GM21390 (cell line): ENCODE data around the gene ADGRL3.

Experiments used
- ATAC-seq: cut with Tn5 transposase; IDR thresholded peaks from one replicate; pipeline ENCODE4 v1.9.1; 2021; ENCODE audit not compliant: unreplicated experiment

The ADGRL3 gene

DNA sequence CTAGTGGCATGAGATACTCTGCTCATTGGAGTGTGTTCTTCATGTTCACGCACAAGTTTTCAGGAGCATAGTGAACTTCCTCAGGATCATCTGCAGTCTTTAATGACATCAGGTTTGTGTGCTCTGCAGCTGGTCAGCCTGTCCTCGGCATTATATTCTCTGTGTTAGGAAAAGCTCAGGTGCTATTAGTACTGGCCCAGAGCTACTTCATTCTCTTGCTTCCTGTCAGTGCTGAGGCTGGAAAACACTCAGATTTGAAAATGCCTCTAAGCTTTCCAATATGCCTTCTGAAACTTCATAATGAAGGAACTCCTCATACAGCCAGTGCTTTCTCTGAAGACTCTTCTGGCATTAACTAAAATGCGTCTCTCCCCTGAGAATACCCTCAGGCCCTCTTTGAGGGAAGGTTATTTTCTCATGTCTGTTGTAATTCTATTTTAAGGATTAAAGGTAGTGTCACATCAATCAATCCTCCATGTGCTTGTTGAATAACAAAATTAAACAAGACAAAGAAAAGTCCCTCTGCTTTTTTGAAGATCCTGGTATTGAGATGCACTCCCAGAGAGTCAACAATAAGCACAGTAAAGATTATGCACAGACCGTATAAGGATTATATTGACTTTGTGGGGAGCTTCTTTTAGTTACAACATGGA, 666.4 kb downstream of the ADGRL3 start:
- no peak for ATAC-seq

GRCh38 chr4:61872983-61873382, 672.9 kb downstream of the ADGRL3 start:
- no peak for ATAC-seq

GRCh38 chr4:61877266-61877665, 677.1 kb downstream of the ADGRL3 start:
- no peak for ATAC-seq

DNA sequence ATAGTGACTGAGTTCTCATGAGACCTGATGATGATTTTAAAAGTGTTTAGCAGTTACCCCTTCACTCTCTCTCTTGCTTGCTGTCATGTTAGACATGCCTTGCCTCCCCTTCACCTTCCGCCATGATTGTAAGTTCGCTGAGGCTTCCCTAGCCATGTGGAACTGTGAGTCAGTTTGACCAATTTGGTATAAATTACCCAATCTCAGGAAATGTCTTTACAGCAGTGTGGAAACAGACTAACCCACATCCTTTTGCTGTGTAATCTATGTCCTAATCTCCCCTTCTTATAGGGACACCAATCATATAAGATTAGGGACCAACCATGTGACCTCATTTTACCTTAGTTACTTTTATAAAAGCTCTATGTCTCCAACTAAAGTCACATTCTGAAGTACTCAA, 677.8 kb downstream of the ADGRL3 start:
- ATAC-seq, result no peak

GRCh38 chr4:61882381-61882780, 682.3 kb downstream of the ADGRL3 start:
- no peak for ATAC-seq

DNA sequence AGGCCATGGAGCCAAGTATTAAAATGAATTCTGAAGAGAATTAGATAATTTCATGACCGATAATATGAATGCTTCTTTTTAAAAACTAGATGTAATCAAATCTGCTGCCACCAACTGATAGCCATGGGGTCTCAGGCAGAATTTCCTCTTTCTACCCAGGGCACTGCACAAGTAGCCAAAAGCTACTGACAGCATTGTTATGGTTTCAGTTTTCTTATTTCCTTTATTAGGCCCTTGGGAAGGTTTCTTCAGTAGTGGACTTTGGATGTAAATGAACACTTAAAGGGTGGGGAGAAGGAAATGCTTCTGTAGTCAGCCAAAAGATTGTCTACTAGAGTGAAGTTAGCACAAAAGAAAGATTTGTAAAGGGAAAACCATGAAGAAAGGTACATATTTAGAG, 686.0 kb downstream of the ADGRL3 start:
- ATAC-seq, result no peak

DNA sequence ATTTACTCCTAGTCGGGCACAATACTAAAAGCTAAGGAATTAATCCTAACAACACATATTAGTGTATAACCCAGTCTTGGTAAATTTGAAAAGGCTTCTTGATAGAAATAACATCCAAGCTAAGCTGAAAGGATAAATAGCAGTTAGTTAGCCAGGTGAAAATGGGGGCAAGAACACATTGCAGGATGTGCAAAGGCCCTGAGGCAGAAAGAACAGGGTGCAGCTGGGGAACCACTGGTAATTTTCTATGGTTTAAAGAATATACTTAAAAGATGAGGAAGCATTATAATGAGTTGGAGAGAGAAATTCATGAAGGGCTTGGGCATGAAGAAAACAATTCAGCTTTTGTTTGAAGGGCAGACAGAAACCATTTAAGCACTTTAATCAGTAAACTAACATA, 689.0 kb downstream of the ADGRL3 start:
- no peak for ATAC-seq

GRCh38 chr4:61890321-61890720, 690.2 kb downstream of the ADGRL3 start:
- no peak for ATAC-seq

GRCh38 chr4:61891953-61892352, 691.8 kb downstream of the ADGRL3 start:
- ATAC-seq, result no peak

- ATAC-seq, result no peak
Measured at GRCh38 chr4:61896634-61897033, 696.5 kb downstream of the ADGRL3 start.

DNA sequence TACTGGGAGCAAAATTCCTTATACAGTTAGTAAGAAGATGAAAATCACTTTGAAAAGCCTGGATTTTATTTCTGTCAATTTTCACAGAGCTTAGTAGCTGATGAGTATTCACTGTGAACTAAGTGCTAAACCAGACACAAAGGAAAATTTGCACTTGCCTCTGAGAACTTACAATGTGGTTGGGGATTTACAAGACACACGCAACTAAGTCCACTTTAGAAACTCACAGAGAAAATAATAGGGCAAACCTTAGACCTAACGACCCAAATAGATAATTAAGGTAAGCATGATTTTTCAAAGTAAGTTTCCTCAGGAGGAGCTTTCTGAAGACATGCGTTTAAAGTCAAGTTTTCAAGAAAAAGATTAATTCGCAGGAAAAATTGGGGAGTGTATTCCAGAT, 708.9 kb downstream of the ADGRL3 start:
- ATAC-seq, result no peak

DNA sequence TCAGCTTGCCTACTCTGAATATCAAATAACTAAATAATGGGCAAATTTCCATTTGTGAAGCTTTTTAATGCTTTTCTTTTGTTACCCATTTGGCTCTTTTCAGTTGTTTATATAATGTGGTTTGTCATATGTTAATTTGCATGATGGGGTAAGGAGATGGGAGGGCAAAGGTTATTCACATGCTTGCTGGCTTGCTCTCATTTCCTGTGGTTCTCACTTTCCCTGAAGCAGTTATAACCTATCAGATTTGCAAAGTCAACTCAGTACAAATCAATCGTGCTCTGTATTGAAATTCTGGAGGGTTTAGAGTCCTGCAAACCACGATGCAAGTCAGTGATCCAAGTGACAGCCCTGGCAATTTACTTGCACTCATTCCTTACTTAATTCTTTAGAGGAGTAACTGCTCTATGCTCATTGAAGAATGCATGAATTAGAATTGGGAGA, 711.2 kb downstream of the ADGRL3 start:
- no peak for ATAC-seq

DNA sequence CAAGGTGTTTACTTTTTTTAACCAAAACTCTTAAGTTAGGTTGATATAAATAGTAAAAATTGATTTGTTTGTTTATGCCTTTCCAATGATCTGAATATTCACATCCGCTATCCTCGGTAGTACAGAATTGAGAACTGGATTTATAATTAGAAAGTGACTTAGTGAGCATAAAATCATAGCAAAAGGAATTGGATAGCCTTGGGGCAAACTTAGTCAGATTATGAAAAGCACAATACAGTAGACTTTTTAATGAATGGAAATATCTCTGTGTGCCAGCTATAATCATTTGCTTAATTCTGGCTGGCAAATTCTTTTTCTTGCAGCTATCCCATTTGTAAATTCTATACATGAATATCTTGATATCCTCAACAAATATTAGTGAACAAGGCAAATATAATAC, 713.5 kb downstream of the ADGRL3 start:
- no peak for ATAC-seq

DNA sequence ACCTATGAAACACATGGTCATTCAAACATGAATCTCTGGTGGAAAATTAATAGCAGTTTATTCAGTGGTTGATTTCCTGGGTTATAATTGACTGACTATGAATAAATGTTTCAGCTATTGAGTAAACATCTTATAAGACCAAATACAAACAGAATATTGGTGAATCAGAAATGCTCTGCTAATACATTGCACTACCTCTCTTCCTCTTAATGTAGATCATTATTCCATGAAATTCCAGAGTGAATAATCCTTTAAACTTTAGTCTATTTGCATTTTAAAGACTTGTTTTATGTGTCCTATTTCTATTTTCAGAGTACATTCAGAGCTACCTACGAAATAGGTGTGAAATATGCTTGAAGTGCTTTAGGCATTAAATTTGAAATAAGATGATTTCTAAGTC, 715.4 kb downstream of the ADGRL3 start:
- no peak for ATAC-seq

- no peak for ATAC-seq
Measured at GRCh38 chr4:61918507-61918906, 718.4 kb downstream of the ADGRL3 start.

- ATAC-seq, result no peak
Measured at GRCh38 chr4:61918987-61919386, 718.9 kb downstream of the ADGRL3 start.

DNA sequence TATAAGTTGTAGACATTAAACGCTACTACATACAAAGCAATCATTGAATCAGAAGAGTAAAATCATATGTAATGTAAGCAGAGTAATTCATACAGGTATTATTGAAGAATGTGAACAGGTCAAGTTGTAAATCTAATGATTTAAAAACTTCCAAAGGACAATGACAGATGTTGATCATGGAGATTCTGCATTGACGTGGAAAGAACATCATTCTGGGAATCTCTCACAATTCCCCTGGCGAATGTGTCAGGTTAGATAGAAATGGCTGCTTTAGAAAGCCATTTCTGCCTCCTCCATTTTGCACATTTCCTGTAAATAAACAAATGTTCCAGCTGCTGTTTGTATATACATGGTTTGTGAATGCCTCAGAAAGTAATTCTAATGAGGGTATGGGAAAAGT, 719.4 kb downstream of the ADGRL3 start:
- no peak for ATAC-seq

GRCh38 chr4:61921920-61922319, 721.8 kb downstream of the ADGRL3 start:
- ATAC-seq, result no peak

GRCh38 chr4:61922766-61923165, 722.6 kb downstream of the ADGRL3 start:
- ATAC-seq, result no peak

DNA sequence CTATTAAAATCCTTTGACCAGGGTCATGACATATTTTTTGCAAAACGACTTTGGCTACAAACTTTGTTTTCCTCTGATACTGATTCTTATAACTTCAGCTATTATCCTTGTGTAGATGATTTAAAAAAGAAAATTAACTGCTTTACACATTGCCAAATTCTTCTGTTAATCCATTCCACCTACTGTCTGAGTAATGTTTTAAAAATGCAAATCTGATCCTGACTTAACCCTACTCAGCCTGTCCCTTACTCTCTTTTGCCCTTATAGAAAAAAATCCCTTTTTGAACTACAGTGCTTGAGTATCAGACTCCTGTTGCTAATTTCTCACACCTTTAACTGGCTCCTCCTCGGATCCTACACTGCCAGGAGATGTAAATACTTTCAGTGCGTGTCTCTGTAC, 723.1 kb downstream of the ADGRL3 start:
- no peak for ATAC-seq

DNA sequence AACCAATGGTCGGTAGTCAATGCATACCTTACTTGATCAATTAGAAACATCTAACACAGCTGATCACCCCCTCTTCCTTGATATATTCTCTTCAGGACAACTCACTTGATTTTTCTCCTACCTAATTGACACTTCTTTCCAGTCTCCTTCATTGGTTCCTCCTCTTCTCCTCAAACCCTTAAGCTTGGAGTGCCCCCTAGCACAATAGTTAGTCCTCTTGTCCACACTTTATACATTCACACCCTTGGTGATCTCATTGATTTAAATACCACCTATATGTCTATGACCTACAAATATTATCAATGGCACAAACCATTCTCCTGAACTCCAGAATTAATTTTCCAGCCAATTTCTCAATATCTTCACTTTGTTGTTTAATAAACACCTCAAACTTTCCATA, 724.0 kb downstream of the ADGRL3 start:
- no peak for ATAC-seq

- ATAC-seq, result no peak
Measured at GRCh38 chr4:61933527-61933926, 733.4 kb downstream of the ADGRL3 start.

DNA sequence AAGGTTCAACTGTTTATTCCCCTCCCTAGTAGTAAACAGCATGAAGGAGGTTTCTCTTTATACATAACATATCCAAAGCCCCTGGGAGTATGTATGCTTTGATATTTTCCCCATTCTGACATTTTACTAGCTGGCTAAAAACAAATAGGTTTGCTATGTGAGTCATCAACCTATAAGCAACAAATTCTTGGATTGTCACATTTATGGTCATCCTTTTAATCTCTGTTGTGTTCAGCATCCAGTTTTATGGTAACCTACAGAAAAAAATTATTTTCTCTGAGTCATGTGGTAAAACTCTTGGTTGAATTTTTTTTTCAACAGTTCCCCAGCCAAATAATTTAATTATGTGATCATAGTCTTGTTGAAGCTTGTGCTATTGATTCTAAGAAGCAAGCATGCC, 734.1 kb downstream of the ADGRL3 start:
- ATAC-seq, result no peak
